Middle frontal gyrus (tissue), 1 donor: ENCODE results near the gene FIGNL2.
"Not testable (repeated sequence)": the region's sequence is repeated elsewhere in the genome, so short reads cannot be mapped to it uniquely, and the experiment has no call there.

ENCODE experiments used
- DNase-seq: peaks from one replicate; pipeline ENCODE4 v3.0.0-alpha.2; 2015; ENCODE audit warnings: low spot score; ENCODE audit errors: extremely low spot score

The FIGNL2 gene

DNA sequence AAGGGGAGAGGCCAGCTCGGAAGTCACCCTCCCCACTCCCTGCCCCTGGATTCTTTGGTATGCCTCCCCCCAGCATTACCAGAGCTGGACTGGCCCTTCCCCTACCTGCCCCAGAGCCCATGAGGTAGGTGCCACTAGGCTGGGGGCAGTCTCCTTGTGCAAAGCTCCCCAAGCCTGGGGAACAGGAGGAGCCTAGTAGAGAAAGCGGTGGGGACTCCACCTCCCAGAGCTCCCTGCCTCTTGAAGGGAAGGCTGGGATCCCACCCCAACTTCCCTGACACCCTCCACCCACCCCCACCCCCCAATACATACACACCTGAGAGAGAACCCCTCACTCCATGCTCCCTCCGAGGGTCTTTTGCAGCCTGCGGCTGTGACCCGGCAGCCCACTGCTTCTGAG lies 30.4 kb downstream of the FIGNL2 start:
- DNase-seq = no peak

- DNase-seq = no peak
These were observed 31.2 kb downstream of the FIGNL2 start for GRCh38 chr12:51817027-51817953.

DNA sequence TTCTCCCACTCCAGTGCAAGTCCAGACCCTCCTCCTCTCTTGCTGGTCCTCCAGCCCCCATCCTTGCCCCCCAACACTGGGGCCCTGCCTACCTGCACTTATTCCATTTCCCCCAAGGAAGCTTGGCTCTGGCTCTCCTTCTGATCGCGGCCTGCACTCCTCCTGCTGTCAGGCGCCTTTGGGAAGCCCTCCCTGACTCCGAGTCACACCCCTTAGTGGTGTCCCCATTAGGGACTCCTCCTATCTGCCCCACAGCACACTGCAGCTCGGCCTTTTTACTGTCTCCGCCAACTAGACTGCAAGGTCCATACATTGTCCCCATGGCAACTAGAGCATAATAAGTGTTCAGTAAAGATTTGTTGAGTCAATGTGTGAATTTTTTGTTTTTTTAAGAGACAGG lies 32.9 kb downstream of the FIGNL2 start:
- no peak for DNase-seq

DNA sequence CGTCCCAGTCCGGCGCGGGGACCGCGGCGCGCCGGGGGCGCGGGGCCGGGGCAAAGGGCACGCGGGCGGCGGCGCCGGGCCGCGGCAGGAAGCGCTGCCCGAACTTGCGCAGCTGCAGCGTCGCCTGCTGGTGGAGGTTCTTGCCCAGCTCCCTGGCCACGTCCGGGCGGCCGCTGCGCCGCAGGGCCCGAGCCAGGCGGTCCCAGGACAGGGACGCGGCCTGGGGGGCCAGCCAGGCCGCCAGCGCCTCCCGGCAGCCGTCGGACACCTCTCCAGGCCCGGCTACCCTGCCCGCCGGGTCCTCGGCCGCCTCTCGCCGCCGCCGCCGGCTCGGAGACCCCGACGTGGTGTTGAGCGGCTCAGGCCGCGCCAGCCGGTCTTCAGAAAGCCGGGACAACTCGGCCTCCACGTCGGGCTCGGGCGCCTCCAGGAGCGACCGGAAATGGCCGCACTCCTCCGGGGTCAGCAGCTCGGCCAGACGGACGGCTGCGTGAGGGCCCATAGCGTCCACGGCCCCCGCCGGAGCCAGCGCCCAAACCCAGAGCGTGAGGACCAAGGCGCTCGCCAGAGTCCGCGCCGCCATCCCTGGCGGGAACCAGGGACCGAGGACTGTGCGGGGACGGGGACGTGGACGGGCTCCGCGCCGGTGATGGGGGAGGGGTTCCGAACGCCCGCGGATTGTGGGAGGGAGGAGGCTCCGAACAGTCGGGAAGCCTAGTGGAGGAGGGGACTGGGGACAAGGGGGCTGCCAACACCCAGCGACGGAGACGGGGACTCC lies 34.0 kb downstream of the FIGNL2 start:
- no peak for DNase-seq

DNA sequence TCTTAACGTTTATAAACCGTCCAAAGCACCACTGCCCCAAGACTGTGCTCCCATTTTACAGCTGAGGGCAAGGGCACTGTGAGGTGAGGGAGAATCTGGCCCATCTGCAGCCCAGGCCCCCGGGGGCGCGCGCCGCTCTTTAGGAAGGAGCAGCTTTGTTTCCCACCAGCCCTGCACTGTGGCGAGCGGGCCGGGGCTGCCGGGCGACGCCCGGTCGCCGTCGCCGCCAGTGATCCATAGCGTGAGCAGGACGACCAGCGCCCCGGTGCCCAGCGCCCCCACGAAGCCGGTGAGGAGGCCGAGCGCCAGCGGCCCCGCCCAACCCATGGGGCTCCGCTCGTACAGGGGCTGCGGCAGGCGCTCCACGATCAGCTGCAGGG lies 34.6 kb downstream of the FIGNL2 start:
- DNase-seq = no peak

- DNase-seq = no peak
These were observed 35.6 kb downstream of the FIGNL2 start for GRCh38 chr12:51812871-51813270.

- DNase-seq = no peak
These were observed 37.0 kb downstream of the FIGNL2 start for GRCh38 chr12:51811203-51812202.

- DNase-seq = no peak
These were observed 39.3 kb downstream of the FIGNL2 start for GRCh38 chr12:51809193-51809592.

DNA sequence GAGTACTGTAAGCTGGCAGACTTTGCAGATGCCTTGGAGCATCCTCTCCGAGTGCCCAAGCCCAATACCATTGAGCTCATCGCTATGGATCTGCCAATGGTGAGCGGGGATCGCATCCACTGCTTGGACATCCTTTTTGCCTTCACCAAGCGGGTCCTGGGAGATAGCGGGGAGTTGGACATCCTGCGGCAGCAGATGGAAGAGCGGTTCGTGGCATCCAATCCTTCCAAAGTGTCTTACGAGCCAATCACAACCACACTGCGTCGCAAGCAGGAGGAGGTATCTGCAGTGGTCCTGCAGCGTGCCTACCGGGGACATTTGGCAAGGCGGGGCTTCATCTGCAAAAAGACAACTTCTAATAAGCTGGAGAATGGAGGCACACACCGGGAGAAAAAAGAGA lies 41.6 kb downstream of the FIGNL2 start:
- DNase-seq = no peak

DNA sequence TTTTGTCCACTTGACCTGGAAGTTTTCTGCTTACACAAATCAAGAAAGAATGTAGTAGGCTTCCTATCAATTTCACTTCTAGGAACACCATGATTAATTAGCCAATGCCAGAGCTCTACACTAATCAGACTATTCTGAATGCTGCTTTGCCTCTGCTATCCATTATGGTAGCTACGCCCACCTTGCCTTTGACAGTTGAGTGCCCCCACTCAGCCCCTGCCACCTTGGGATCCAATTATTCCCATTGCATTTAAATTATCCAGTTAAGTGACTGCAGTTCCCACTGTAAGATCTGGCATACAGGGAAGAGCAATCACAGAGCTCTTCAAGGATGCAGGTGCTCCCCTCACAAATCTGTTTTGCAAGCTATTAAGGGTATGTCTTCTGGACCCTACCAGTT lies 47.5 kb downstream of the FIGNL2 start:
- DNase-seq = no peak

DNA sequence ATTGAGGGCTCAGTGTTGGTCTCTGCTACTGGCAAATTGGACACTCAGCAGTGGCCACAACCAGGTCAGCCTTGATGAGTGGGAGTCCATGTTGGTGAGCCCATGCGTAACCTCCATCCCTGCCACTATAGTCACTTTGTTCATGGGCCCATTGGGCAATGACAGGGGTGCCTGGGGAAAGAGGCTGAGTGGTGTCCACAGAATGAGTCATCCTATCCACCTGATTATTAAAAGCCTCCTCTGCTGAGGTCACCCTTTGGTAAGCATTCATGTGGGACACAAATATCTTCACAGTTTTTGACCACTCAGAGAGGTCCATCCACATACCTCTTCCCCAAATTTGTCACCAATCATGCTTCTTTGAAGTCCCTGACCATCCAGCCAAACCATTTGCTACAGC lies 50.0 kb downstream of the FIGNL2 start:
- no peak for DNase-seq

DNA sequence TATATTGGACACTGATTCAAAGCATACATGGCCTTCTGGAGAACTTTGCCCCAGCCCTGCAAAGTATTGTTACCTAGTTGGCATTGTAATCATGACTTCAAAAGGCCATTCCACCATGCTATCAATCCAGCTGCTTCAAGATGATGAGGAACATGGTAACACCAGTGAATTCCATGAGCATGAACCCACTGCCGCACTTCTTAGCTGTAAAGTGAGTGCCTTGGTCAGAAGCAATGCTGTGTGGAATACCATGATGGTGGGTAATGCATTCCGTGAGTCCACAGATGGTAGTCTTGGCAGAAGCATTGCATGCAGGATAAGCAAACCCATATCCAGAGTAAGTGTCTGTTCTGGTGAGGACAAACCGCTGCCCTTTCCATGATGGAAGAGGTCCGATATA lies 50.5 kb downstream of the FIGNL2 start:
- DNase-seq = not testable (repeated sequence)

GRCh38 chr12:51797301-51797700 lies 51.2 kb downstream of the FIGNL2 start:
- DNase-seq = no peak

DNA sequence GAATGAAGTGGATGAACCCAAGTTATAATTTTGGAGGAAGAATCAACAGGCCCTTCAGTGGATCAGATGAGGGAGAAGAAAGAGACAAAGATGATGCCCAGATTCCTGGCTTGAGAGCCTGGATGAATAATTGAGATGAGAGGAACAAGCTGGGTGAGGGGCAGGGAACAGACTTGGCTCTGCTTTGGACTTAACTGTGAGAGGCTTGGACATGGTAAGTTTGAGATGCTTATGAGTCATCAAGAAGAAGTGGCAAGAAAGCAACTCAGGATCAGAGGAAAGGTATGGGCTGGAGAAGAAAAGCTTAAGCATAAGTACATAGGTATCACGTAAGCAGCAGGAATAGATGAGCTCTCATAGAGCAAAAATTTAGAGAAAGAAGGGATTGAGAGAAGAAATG lies 55.3 kb downstream of the FIGNL2 start:
- DNase-seq = no peak

- no peak for DNase-seq
These were observed 56.1 kb downstream of the FIGNL2 start for GRCh38 chr12:51792417-51792816.

- DNase-seq = no peak
These were observed 59.6 kb downstream of the FIGNL2 start for GRCh38 chr12:51788876-51789275.

- no peak for DNase-seq
These were observed 62.6 kb downstream of the FIGNL2 start for GRCh38 chr12:51785906-51786305.

DNA sequence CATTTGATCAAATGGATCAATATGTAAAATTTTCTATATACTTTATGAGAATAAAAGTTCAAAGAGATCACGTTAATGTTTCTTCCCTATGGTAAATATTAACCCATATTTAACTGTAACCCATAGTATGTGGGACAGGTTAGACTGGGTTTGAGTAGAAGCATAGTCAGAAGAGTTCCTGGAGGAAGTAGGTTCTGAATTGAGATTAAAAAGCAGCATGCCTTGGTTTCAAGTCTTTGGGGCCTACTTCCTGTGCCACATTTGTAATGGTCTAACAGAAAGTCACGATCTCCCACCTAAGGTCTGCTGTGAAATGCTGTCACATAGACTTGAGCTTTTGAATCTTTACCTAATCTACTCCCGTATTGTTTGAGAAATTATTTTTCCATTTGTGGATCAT lies 63.8 kb downstream of the FIGNL2 start:
- no peak for DNase-seq

GRCh38 chr12:51779876-51780275 lies 68.6 kb downstream of the FIGNL2 start:
- no peak for DNase-seq

DNA sequence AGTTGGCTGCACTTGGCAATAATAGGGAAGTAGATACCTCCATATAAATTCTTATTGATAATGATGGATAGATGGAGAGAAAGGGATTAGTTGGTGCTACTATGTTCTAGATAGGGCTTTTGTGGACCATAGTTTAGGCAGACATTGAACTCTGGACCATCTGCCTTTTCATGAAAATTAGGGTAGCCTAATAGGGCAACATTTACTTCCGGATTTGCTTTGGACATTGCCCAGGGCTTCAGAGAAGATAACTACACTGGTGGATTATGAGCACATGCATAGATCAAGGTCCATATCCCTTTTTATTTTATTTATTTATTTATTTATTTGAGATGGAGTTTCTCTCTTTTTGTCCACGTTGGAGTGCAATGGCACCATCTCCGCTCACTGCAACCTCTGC lies 70.5 kb downstream of the FIGNL2 start:
- DNase-seq = no peak

- DNase-seq = no peak
These were observed 71.1 kb downstream of the FIGNL2 start for GRCh38 chr12:51777457-51777856.
